Right lobe of liver (tissue), 4 donors: ENCODE data around the gene ZDHHC1.

Experiments
- CTCF ChIP-seq, 4 donors: fragments of 200-600 bp in 3 of 4; fragments of 450-650 bp in 1 of 4; IDR thresholded peaks; one replicate each; pipeline versions ENCODE4 v1.5.1 to v1.8.0; 2016 to 2022; ENCODE audit warnings: antibody characterized with exemption in 4 of 4, mild to moderate bottlenecking in 2 of 4
- POLR2A ChIP-seq: fragments of 450-650 bp; IDR thresholded peaks from one replicate; pipeline ENCODE4 v1.6.1; 2017; ENCODE audit warnings: antibody characterized with exemption, mild to moderate bottlenecking
- donor health status: DM: no; HTN: no; CAD: no.
- donor health status: DM: no; HTN: no; CAD: no.
- donor health status: DM: no; HTN: yes; CAD: no.

- TF ChIP-seq CTCF (IDR thresholded peaks at IDR 0.05) (no peak), POLR2A (no peak)
Observed at GRCh38 chr16:67449739-67450138, 33.5 kb upstream of the ZDHHC1 start.
